BLaER1 treated with 17β-estradiol and CSF1 and Interleukin-3, amounts not matched to agents 10 nM and 100 nM (cell line): ENCODE measurements around the gene FAAH.

ENCODE experiments used
- H3K27ac ChIP-seq, 11 experiments: shearing (Covaris generic); formaldehyde crosslinking; 2 replicates each; pipeline ENCODE4 v1.8.1; 2022
- H3K27me3 ChIP-seq, 11 experiments: shearing (Covaris generic); formaldehyde crosslinking; 2 replicates each; pipeline ENCODE4 v1.8.1; 2022
- H3K36me3 ChIP-seq, 11 experiments: shearing (Covaris generic); formaldehyde crosslinking; 2 replicates each; pipeline ENCODE4 v1.8.1; 2022
- H3K4me1 ChIP-seq, 10 experiments: shearing (Covaris generic); formaldehyde crosslinking; 2 replicates each; pipeline ENCODE4 v1.8.1; 2022
- H3K4me2 ChIP-seq, 11 experiments: shearing (Covaris generic); formaldehyde crosslinking; 2 replicates each; pipeline ENCODE4 v1.8.1; 2022
- H3K4me3 ChIP-seq, 10 experiments: shearing (Covaris generic); formaldehyde crosslinking; 2 replicates each; pipeline ENCODE4 v1.8.1; 2022
- H3K9ac ChIP-seq, 11 experiments: shearing (Covaris generic); formaldehyde crosslinking; 2 replicates each; pipeline ENCODE4 v1.8.1; 2022
- H3K9me3 ChIP-seq, 11 experiments: shearing (Covaris generic); formaldehyde crosslinking; replicated peaks in 1 of 11; 2 replicates each; pipeline ENCODE4 v1.8.1; 2022
- H4K20me1 ChIP-seq, 11 experiments: shearing (Covaris generic); formaldehyde crosslinking; 2 replicates each; pipeline ENCODE4 v1.8.1; 2022
- Cebpa-rat ChIP-seq, 11 experiments: shearing (Covaris generic); IDR thresholded peaks; 2 replicates each; pipeline ENCODE4 v1.8.1; 2022

FAAH gene

GRCh38 chr1:46461809-46462448 is 67.8 kb downstream of the FAAH start:
- Histone ChIP-seq H4K20me1 (peaks cover 0 to 29% (median 5%) of the 10 kb centered on the region in 11 experiments; a peak in 10 of 22 replicates), H3K36me3 (no peaks in the 10 kb centered on the region), H3K9ac (no peak overlapping the region), H3K27me3 (peaks cover 27 to 56% (median 39%) of the 10 kb centered on the region in 11 experiments), H3K27ac (no peak overlapping the region), H3K9me3 (no peaks in the 10 kb centered on the region), H3K4me3 (no peak overlapping the region), H3K4me1 (peaks cover 2 to 27% (median 7%) of the 10 kb centered on the region in 10 experiments; a peak in 17 of 20 replicates), H3K4me2 (no peak overlapping the region)
- no peak for TF ChIP-seq Cebpa-rat (IDR thresholded peaks at IDR 0.05)
